Mucosa of descending colon (tissue), 3 donors: ENCODE measurements around the gene ZYG11A. TPM values are rescaled to one million over a fixed set of nuclear protein-coding genes. Genes with fewer than 3 reads are reported as not detected.

Experiments used
- ATAC-seq: fragments of 200-7000 bp; cut with Tn5 transposase; one replicate; pipeline ENCODE4 v1.9.1; 2020; ENCODE audit warnings: mild to moderate bottlenecking, moderate library complexity
- DNase-seq, 3 donors: peaks; one replicate each; pipeline ENCODE4 v3.0.0-alpha.2; 2020
- H3K36me3 ChIP-seq: fragments of 200-600 bp; one replicate; pipeline ENCODE4 v1.8.0; 2021; ENCODE audit warnings: low read depth, mild to moderate bottlenecking
- H3K4me1 ChIP-seq: fragments of 200-600 bp; one replicate; pipeline ENCODE4 v1.8.0; 2021; ENCODE audit warnings: low read depth, mild to moderate bottlenecking
- H3K4me3 ChIP-seq: fragments of 200-600 bp; one replicate; pipeline ENCODE4 v1.8.0; 2021; ENCODE audit warnings: mild to moderate bottlenecking
- H3K9me3 ChIP-seq: fragments of 200-600 bp; one replicate; pipeline ENCODE4 v1.8.0; 2021; ENCODE audit warnings: mild to moderate bottlenecking
- CTCF ChIP-seq: fragments of 200-600 bp; IDR thresholded peaks from one replicate; pipeline ENCODE4 v1.8.0; 2022; ENCODE audit warnings: antibody characterized with exemption, mild to moderate bottlenecking
- intact Hi-C, 2 donors: fragments of 100-400 bp; cut with DNase I in 1 of 2; cut with micrococcal nuclease in 1 of 2; formaldehyde crosslinking; loops; one replicate each; pipeline versions ENCODE4 v1.11.0 to v1.11.1; 2022; cut with DNase I, micrococcal nuclease
- total RNA-seq, 3 donors: library from RNA; stranded (reverse); fragmentation: NEBNext Ultra II Directional in 2 of 3; extraction: Animal tissue kit (Norgen Biotek cat#: 25700) in 2 of 3; gene quantifications; one replicate each; pipeline versions ENCODE4 v1.2.1 to v1.2.4, GENCODE V29; 2021 to 2023
- donor health status: DM: no; HTN: no; CAD: no; lungs with moderate emphysema.
- donor health status: DM: no; HTN: no; CAD: no.
- donor health status: DM: no; HTN: yes; CAD: no.

The ZYG11A gene
- total RNA-seq, 3 donors from 2014 or later = 0.07 to 0.12 TPM; not detected in 1

- H3K4me3 ChIP-seq = no peak overlapping the region
- no peaks in the 10 kb centered on the region for H3K9me3 ChIP-seq
- DNase-seq (no peak), ATAC-seq (no peak)
- no peak for TF ChIP-seq CTCF
- intact Hi-C loops = no loop called here
- H3K4me1 ChIP-seq = peaks cover 12% of the 10 kb centered on the region
- no peaks in the 10 kb centered on the region for H3K36me3 ChIP-seq
Observed at GRCh38 chr1:52916241-52916975, 73.8 kb downstream of the ZYG11A start.

GRCh38 chr1:52917156-52917555 lies 74.6 kb downstream of the ZYG11A start:
- H3K4me1 ChIP-seq = peaks cover 12% of the 10 kb centered on the region
- TF ChIP-seq CTCF = no peak
- intact Hi-C loops = no loop called here

GRCh38 chr1:52917581-52917980 lies 75.0 kb downstream of the ZYG11A start:
- Histone ChIP-seq H3K4me1 (peaks cover 12% of the 10 kb centered on the region), H3K9me3 (no peaks in the 10 kb centered on the region), H3K4me3 (no peak overlapping the region), H3K36me3 (no peaks in the 10 kb centered on the region)
- ATAC-seq (no peak), DNase-seq (no peak)
- intact Hi-C loops = no loop called here
- TF ChIP-seq CTCF = no peak

More at GRCh38 chr1:52917156-52917555, 74.6 kb downstream of the ZYG11A start:
- Histone ChIP-seq H3K36me3 (no peaks in the 10 kb centered on the region), H3K9me3 (no peaks in the 10 kb centered on the region), H3K4me3 (no peak overlapping the region)
- DNase-seq (peak in 1 of 3 donors; percentile 53), ATAC-seq (no peak)

GRCh38 chr1:52918201-52918600 lies 75.6 kb downstream of the ZYG11A start:
- DNase-seq = no peak
- Histone ChIP-seq H3K4me1 (peaks cover 12% of the 10 kb centered on the region), H3K9me3 (no peaks in the 10 kb centered on the region), H3K4me3 (no peak overlapping the region), H3K36me3 (no peaks in the 10 kb centered on the region)
- intact Hi-C loops = no loop called here
- no peak for ATAC-seq
- no peak for TF ChIP-seq CTCF

- no peaks in the 10 kb centered on the region for H3K9me3 ChIP-seq
- ATAC-seq (no peak), DNase-seq (no peak)
- H3K4me3 ChIP-seq = no peak overlapping the region
- TF ChIP-seq CTCF = no peak
- H3K36me3 ChIP-seq = no peaks in the 10 kb centered on the region
- peaks cover 12% of the 10 kb centered on the region for H3K4me1 ChIP-seq
- intact Hi-C loops = no loop called here
Observed at GRCh38 chr1:52919051-52919722, 76.6 kb downstream of the ZYG11A start.
